ENCODE data around the gene CCDC15. TPM values are rescaled to one million over a fixed set of nuclear protein-coding genes. Genes with fewer than 3 reads are reported as not detected.
A peak's percentile ranks its signal among the peaks of the same experiment; 100 is the strongest.

Gene CCDC15, protein sequence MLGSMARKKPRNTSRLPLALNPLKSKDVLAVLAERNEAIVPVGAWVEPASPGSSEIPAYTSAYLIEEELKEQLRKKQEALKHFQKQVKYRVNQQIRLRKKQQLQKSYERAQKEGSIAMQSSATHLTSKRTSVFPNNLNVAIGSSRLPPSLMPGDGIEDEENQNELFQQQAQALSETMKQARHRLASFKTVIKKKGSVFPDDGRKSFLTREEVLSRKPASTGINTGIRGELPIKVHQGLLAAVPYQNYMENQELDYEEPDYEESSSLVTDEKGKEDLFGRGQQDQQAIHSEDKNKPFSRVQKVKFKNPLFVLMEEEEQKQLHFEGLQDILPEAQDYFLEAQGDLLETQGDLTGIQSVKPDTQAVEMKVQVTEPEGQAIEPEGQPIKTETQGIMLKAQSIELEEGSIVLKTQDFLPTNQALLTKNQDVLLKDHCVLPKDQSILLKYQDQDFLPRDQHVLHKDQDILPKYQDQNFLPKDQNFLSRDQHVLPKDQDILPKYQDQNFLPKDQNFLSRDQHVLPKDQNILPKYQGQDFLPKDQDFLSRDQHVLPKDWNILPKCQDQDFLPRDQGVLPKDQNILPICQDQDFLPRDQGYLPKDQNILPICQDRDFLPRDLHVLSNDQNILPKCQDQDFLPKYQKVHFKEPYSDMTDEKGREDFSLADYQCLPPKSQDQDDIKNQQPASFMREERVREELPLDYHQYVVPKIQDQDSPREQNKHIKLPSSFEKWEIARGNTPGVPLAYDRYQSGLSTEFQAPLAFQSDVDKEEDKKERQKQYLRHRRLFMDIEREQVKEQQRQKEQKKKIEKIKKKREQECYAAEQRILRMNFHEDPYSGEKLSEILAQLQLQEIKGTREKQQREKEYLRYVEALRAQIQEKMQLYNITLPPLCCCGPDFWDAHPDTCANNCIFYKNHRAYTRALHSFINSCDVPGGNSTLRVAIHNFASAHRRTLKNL
- total RNA-seq (ENCODE audit: insufficient read depth, low replicate concordance), result 8.7 TPM

DNA sequence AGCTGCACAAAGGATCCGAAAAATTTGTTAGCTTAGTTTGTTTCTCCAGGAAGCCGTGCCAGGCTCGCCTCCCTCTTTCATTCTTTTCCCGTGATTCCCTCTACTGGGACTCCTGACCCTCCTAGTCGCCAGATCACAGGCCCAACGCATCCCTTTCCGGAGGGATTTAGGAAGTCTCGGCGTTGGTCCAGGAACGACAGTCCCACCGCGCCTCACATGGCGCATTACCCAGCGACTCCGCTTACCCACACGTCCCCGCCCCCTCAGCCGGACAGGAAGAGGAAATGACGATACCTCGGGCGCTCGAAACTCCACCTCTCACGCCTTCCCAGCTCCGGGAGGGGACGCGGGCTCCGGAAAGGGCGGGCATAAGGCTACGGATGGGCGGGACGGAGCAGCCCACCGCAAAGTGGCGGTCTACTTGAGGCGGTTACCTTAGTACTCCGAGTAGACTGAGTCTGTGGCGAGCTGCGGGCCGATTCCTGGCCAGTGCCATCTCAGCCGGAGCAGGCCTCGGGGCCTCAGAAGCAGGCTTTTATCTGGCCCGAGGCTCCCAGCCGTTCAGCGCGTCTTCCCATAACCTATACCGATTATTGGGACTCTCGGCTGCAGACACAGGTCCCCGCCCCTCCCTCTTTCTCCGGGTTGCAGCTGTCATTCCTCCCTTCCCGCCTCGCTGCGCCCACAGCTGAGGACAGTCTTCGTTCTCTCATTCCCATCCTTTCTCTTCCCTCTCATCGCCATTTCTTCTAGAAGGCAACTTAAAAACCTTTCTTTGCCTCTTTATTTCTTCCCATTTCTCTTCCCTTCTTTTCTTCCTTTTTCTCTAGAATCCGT lies at the start of gene CCDC15:
Gene CCDC15 (plus strand): TSS at position 450 of the 837 bp plus-strand sequence. CDS start 531 bp downstream, outside the sequence.
- DNase-seq (ENCODE audit: low spot score), result peak; percentile 99

DNA sequence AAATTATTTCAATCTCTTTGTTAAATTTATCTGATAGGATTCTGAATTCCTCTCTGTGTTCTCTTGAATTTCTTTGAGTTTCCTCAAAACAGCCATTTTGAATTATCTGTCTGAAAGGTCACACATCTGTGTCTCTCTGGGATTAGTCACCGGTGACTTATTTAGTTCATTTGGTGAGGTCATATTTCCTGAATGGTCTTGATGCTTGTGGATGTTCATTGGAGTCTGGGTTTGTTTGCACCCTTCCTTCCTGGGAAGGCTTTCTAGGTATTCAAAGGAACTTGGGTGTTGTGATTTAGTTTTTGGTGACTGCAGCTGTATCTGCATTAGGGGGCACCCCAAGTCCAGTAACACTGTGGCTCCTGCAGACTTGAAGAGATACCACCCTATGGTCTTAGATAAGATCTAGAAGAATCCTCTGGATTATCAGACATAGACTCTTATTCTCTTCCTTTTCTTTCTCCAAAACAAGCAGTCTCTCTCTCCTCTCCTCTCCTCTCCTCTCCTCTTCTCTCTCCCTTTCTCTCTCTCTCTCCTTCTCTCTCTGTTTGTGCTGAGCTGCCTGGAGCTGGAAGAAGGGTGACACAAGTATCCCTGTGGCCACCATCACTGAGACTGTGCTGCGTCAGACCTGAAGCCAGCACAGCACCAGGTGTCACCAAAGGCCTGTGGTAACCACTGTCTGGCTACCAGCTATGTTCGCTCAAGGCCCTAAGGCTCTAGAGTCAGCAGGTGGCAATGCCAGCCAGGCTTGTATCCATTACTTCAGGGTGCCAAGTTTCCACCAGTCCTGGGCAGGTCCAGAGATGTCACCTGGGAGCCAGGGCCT lies 38.2 kb upstream of the CCDC15 start:
- no peak for DNase-seq (ENCODE audit: low spot score)

DNA sequence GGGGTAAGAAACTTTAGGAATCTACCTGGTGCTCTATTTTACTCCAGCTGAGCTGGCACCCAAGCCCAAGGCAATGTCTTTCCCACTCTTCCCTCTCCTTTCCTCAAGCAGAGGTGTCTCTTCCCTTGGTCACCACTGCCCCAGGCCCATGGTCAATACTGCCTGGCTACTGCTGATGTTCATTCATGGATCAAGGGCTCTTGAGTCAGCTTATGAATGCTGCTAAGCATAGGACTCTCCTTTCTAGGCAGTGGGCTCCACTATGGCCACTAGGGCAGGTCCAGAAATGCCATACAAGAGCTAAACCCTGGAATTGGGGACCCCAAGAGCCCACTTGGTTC lies 37.7 kb upstream of the CCDC15 start:
- DNase-seq (ENCODE audit: low spot score), result no peak

DNA sequence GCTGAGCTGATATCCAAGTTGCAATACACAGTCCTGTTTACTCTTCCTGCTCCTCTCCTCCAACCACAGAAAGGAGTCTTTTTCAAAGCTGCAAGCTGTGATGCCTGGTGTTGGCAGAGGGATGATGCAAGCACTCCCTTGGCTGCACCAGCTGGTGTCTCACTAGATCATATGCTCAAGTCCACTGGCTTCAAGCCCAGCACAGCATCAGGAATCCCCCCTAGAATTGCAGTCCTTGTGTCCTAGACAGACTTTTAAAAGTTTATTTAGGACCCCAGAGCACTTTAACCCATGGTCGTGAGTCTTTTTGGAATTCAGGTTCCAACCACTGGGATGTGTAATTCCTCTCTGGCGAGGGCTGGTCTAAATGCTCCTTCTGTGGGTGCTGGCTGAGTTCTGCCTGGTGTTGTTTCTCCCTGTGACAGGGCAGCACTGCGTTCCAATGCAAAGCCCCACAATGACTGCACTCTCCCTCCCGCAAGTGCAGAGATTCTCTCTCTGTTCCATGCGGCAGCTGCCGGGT lies 36.8 kb upstream of the CCDC15 start:
- no peak for DNase-seq (ENCODE audit: low spot score)

DNA sequence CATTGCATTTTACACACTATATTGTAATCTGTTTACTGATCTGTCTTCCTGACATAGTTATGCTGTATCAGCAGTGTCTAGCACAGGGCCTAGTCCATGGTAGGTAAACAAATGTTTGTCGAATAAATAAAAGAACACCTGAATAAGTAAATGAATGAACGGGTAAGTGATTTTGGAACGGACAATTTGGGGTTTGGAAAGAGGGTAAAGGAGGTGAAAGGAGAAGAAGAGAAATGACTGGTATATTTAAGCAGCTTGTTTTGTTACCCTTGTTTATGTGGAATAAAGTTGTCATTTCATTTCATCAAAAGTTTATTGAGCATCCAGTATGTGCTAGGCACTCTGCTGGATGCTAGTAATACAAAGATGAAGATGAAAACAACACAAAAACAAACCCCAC lies 35.1 kb upstream of the CCDC15 start, which contains the start of gene HEPN1:
Gene HEPN1 (plus strand): TSS at position 301 of the 400 bp plus-strand sequence.
- no peak for DNase-seq (ENCODE audit: low spot score)

DNA sequence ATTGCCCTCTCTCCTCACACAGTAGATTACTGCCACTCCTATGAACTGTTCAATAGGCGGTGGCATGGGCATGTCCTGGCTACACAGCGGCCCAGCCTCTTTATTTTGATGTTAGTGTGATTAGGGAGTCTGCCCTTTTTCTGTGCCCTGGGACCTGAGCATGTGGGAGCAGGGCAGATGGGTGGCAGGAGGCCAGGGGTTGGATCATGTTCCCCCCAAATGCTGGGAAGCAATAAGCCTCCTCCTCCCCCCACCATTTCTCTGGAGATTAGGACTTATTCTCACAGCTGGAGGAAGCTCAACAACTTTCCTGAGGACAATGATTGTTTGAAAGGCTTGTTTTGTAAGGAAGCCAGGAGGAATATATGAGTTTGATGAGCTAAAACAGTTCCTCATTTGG lies 34.1 kb upstream of the CCDC15 start:
- no peak for DNase-seq (ENCODE audit: low spot score)

DNA sequence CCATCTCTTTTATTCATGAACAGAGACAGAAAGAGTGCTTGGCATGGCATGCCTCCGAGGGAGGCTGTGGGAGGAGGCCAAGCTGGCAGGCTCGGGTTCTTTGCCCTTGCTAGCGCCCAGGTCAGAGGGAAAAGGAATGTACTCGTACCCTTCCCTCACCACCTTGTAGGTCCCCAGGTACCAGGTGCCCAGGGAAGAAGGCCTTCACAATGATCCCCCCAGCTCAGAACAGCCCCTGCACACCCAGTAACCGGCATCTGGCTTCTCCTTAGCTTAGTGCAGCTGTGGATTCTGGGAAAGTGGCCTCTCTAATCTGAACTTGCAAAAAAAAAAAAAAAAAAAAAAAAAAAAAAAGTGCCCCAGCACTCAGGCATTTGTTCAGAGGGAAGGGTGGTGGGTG lies 33.6 kb upstream of the CCDC15 start:
- DNase-seq (ENCODE audit: low spot score), result no peak

DNA sequence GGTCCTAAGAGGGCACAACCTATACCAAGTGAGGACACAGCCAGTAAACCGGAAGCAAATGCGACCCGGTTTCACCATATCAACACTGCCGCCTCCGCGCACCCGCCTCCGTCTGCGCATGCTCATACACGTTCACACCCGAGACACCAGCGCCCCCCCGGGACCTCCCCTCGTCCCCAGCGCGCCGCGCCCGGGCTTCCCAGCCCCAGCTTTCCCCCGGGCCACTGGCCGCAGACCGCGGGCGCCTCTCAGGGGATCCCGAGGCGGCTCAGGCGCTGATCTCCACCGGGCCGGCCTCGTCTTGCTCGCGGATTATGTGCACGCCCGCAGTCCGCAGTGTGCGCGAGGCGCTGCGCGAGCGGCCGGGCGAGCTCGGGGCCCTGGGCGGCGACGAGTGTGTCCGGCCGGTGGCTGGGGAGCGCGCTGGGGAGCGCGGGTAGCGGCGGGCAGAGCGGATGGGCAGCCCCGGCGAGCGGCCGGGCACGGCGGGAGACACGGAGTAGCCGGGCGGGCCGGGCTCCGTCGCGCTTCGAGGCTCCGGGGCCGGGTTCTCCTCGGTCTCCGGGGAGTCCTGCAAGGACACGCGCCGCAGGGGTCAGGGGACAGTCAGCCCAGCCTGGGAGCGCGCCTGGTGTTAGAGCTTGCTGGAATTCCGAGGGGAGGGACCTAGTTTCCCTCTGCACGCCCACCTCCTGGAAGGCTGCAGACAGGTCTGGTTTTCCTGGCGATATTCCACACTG lies 33.0 kb upstream of the CCDC15 start:
- peak; percentile 77 for DNase-seq (ENCODE audit: low spot score)

DNA sequence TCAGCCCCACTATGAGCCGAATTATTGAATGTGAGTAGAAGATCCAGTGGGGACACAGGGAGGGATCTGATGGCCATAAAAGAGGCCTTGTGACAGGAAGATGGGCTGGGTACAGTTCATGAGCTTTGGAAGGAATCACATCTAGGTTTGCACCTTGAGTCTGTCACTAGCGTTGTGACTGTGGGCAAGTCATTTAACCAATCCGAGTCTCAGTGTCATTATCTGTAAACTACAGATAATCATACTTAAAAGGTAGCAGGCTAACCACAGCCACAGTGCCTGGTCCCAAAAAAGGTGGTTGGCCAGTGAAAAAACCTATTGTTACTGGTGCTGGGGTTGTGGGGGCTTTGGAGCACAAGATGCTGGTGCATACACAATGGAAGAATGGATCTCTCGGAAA lies 31.2 kb upstream of the CCDC15 start:
- DNase-seq (ENCODE audit: low spot score), result no peak

DNA sequence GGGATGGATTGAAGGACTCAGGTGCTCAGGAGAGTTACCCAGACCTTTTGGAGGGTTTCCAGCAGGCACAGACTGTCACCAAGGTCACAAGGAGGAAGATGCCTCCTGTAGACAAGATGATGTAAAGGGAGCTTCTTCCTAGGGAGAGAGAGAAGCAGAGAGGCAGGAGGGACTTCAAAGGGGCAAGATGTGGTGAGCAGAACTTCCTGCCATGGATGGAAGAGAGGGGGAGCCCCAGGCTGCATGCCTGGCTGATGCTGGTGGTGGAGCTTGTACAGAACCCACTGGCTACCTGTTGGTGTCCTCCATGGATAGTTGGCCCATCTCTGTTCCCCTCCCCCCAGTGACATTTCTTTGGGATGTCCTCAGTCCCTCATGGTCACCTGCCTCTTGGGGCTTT lies 30.7 kb upstream of the CCDC15 start:
- DNase-seq (ENCODE audit: low spot score), result no peak

DNA sequence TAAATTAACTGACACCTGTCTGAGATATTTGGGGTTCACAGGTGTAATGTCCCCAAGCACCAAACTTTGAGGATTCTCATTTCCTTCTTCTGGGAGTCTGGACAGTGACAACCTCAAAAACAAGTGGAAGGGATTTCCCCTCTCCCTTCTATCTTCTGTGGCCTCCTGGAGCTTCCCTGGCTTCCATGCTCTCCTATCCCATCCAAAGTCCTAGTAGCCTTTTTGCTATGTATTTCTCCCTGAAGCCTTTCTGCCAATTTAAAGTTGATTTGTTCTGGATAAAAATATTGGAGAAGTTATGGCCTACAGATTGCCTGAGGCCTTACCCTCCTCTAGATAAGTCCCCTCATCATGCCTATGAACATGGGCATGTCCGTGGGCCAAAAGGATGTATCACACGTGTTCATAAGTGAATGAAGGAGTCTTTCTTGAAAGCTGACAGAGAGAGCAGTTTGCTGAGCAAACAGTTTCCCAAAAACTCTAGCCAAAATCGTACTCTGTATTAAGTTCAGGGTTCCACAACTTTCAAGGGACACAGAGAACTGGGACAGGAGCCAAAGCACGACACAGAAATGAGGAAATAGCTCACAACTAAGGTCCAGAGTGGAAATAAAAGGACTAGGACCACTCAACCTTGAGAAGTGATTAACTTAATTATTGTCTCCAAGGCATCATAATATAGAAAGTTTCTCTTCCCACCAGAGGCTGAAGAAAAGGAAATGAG lies 24.9 kb upstream of the CCDC15 start:
- DNase-seq (ENCODE audit: low spot score), result no peak

DNA sequence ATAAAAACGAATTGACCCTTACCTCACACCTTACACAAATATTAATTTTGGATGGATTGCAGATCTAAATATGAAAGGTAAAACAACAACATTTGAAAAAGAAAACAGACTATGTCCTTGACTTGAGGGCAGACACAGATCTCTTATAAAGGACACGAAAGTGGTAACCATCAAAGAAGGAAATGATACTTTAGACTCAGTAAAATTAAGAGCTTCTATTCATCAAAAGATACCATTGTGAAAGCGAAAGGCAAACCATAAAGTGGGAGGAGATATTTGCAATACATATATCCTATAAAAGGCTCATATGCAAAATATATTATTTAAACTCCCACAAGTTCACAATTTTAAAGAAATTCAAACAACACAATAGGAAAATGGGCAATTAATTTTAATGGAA lies 23.2 kb upstream of the CCDC15 start:
- DNase-seq (ENCODE audit: low spot score), result no peak

DNA sequence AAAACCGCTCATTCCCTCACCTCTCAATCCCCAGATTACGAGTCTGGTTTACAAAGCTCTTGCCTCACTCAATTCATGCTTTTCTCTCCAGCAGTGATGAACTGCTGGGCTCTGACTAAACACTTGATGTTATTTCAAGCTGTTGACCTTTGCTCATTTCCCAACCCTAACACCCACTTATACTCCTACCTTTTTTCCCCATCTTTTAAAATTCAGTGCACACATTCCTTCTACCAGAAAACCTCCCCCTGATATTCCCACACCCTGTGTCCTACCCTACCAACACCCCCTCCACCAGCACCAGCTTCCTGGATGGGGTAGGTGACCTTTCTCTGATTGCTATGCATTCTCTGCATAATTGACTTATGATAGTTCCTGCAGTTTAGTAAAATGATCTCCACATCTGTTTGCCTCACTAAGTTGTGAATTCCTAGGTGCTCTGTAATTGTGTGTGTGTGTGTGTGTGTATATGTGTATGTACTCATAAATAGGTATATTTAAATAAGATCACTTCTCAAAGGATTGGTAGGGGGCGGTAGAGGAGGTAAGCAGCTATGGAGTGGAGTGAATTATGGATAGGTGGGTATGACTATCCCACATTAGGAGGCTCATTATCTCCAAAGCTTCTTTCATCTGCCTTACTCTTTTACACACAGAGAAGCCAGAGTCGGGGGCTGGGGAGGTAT lies 19.0 kb upstream of the CCDC15 start:
- DNase-seq (ENCODE audit: low spot score), result no peak

DNA sequence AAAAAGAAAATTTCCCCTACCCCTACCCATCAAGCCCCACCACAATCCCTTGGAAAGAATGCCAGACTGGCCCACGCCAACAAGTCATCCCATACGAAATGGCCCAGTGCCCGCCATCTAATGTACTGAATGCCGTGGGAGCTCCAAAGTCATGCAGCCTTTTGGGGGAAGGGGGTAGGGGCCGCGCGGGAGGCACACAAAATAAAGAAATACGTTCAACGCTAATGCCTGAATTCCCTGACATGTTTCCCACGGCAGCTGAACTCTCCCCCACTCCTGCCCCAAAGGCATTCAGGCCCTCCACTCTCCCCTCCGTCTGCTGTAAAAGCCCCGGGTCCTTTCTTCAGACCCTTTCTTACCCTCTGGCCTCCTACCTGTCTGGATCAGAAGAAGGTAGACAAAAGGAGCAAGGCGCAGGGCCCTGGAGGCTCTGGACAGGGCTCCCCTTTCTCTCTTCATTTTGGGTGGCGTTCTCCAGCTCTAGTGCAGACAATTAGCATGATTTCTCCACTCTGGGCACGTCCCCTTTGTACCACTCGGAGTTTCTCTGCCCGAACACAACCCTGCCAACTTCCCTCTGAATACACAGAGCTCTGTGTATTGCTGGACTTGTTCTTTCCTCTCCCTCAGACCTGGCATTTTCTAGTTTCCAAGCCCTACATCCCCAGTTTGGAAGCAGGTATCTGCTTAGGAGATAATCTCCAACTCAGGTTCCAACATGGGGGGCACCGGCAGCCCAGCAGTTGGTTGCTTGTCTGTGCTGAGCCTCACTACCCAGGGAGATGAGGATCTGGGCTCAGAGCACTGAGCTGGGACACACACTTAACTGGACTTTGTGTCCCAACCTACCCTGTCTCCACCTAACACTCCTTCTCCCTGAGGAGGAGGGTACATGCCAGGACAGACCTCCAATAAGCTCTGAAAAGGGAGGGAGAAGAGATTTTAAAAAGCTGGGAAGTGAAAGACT lies 18.2 kb upstream of the CCDC15 start, which contains the start of gene HEPACAM:
Gene HEPACAM (minus strand): TSS at position 500 of the 967 bp plus-strand sequence. CDS start 41 bp downstream, at position 459.
- no peak for DNase-seq (ENCODE audit: low spot score)

DNA sequence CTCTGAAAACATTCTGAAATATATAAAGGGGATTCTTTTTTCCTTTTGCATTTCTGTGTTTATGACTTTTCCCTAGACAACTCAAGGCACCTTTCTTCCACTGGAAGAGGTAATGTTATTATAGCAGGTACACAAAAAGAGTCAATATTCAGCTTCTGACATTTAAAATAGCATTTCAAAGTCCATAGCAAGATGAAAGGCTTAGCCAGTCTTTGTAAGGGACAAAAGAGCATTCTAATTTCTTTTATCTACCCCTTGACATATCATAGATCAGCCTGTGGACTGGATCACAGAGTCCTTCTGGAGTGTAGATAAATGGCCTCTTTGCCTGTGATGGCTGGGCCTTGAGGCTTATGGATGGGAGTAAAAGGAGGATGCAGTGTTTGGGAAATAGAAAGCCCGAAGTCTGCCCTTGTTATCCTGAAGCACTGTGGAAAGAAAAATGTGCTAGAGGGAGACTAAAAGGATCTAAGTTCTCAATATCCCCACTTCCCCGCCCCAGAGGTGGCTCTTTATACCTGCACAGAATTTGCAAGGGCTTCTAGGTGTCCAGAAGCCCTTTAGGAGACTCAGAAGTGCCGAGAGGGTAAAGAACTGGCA lies 16.6 kb upstream of the CCDC15 start:
- no peak for DNase-seq (ENCODE audit: low spot score)

DNA sequence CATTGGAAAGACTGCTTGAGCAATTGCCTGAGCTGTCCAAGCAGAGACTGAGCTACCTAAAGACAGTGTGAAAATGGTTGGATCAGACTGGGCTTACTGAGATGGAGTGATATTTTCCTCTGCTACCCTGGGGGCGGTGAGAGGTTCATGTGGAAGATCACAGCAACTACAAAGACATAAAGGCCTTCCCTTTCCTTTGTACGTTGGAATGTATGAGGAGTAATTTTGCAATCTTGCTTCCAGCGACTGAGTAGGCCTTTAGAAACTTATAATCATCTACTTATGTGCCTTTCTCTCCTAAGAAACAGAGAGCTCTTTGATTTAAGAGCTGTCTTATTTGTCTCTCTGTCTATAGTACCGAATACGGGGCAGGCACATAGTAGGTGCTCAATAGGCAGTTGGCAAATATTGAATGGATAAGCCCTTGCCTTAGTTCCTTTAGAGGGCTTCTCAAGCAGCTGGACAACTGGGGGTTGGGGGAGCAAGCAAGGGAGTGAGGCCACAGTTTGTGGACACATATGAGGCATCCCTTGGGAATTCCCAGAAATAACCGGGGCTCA lies 15.7 kb upstream of the CCDC15 start:
- DNase-seq (ENCODE audit: low spot score), result no peak
